ENCODE results near the gene EPAS1. TPM values are rescaled to one million over a fixed set of nuclear protein-coding genes. Genes with fewer than 3 reads are reported as not detected.
A peak's percentile ranks its signal among the peaks of the same experiment; 100 is the strongest.

The EPAS1 gene
- total and polyA plus RNA-seq, 4 donors, result 26.2 to 193 (median 61.1) TPM

GRCh38 chr2:46344706-46345105 is 47.5 kb downstream of the EPAS1 start:
- Histone ChIP-seq H3K27me3 (ENCODE audit: control insufficient read depth in 4 of 4, insufficient read depth in 4 of 4, low read length in 3 of 4) (no peaks in the 10 kb centered on the region), H3K4me3 (ENCODE audit: low read depth in 1 of 3, low read length in 3 of 3) (no peak overlapping the region), H3K36me3 (ENCODE audit: control insufficient read depth in 4 of 4, insufficient read depth in 3 of 4, low read depth in 1 of 4, low read length in 3 of 4) (peaks cover 3 to 29% (median 15%) of the 10 kb centered on the region in 4 donors), H3K9me3 (ENCODE audit: control insufficient read depth in 4 of 4, low read length in 3 of 4) (no peaks in the 10 kb centered on the region), H3K4me1 (ENCODE audit: control insufficient read depth in 4 of 4, insufficient read depth in 4 of 4, low read length in 3 of 4) (peaks cover 7 to 54% (median 36%) of the 10 kb centered on the region in 4 donors), H3K27ac (ENCODE audit: low read depth in 1 of 2, low read length in 2 of 2) (peak overlapping the region in 1 of 2 donors; percentile 3), H3K9ac (ENCODE audit: low read depth in 1 of 2, low read length in 2 of 2) (no peak overlapping the region)
- TF ChIP-seq HNF4A (conservative IDR thresholded peaks at IDR 0.05) (no peak), REST (IDR thresholded peaks at IDR 0.05) (no peak), ZBTB33 (IDR thresholded peaks at IDR 0.05) (no peak), FOXA2 (IDR thresholded peaks at IDR 0.05) (no peak), EGR1 (IDR thresholded peaks at IDR 0.05; ENCODE audit: low read depth in 2 of 2) (no peak), FOXA1 (IDR thresholded peaks at IDR 0.05) (no peak), YY1 (IDR thresholded peaks at IDR 0.05) (no peak), JUND (IDR thresholded peaks at IDR 0.05) (no peak), ATF3 (IDR thresholded peaks at IDR 0.05) (no peak), HNF4G (IDR thresholded peaks at IDR 0.05) (no peak)
- 73% methylated on average over 5 of the region's 5 CpGs for WGBS
- DNase-seq (ENCODE audit: low spot score), result no peak

- H3K9me3 ChIP-seq (ENCODE audit: control insufficient read depth in 4 of 4, low read length in 3 of 4), result no peaks in the 10 kb centered on the region
- peaks cover 3 to 35% (median 22%) of the 10 kb centered on the region in 4 donors for H3K36me3 ChIP-seq (ENCODE audit: control insufficient read depth in 4 of 4, insufficient read depth in 3 of 4, low read depth in 1 of 4, low read length in 3 of 4)
- H3K9ac ChIP-seq (ENCODE audit: low read depth in 1 of 2, low read length in 2 of 2), result no peak overlapping the region
- TF ChIP-seq JUND (IDR thresholded peaks at IDR 0.05) (no peak), SP1 (IDR thresholded peaks at IDR 0.05) (no peak), EGR1 (IDR thresholded peaks at IDR 0.05; ENCODE audit: low read depth in 2 of 2) (no peak), HNF4G (IDR thresholded peaks at IDR 0.05) (no peak), FOXA2 (IDR thresholded peaks at IDR 0.05) (no peak), TAF1 (conservative IDR thresholded peaks at IDR 0.05) (no peak), GABPA (IDR thresholded peaks at IDR 0.05 in 1 of 2, conservative IDR thresholded peaks at IDR 0.05 in 1 of 2) (no peak), YY1 (IDR thresholded peaks at IDR 0.05) (no peak), FOXA1 (IDR thresholded peaks at IDR 0.05) (no peak), ATF3 (IDR thresholded peaks at IDR 0.05) (no peak), MAX (IDR thresholded peaks at IDR 0.05) (no peak), RAD21 (IDR thresholded peaks at IDR 0.05) (no peak), HNF4A (conservative IDR thresholded peaks at IDR 0.05) (no peak), REST (IDR thresholded peaks at IDR 0.05) (no peak), ZBTB33 (IDR thresholded peaks at IDR 0.05) (no peak), NR2F2 (IDR thresholded peaks at IDR 0.05) (no peak)
- peaks cover 4 to 45% (median 28%) of the 10 kb centered on the region in 4 donors for H3K4me1 ChIP-seq (ENCODE audit: control insufficient read depth in 4 of 4, insufficient read depth in 4 of 4, low read length in 3 of 4)
- WGBS, result 68% methylated on average over 3 of the region's 3 CpGs
- H3K4me3 ChIP-seq (ENCODE audit: low read depth in 1 of 3, low read length in 3 of 3), result no peak overlapping the region
- no peak for DNase-seq (ENCODE audit: low spot score)
- H3K27me3 ChIP-seq (ENCODE audit: control insufficient read depth in 4 of 4, insufficient read depth in 4 of 4, low read length in 3 of 4), result no peaks in the 10 kb centered on the region
- H3K27ac ChIP-seq (ENCODE audit: low read depth in 1 of 2, low read length in 2 of 2), result peak overlapping the region in 1 of 2 donors; percentile 16
These were observed 48.6 kb downstream of the EPAS1 start for GRCh38 chr2:46345775-46346174.

Data from liver (tissue), 9 donors.